A549 (cell line): ENCODE results near the gene NPIPB8. TPM values are rescaled to one million over a fixed set of nuclear protein-coding genes. Genes with fewer than 3 reads are reported as not detected.
"Not testable (repeated sequence)": the region's sequence is repeated elsewhere in the genome, so short reads cannot be mapped to it uniquely, and the experiment has no call there.

Experiments
- ATAC-seq, 2 experiments: fragments of 200-7000 bp in 1 of 2; fragments of >200 bp in 1 of 2; cut with Nextera tagmentation in 1 of 2; cut with Tn5 transposase in 1 of 2; 3 replicates each; pipeline versions ENCODE4 v1.8.0 to v1.9.1; 2018 to 2020; ENCODE audit warnings: mild to moderate bottlenecking in 1 of 2, moderate library complexity in 1 of 2
- CTCF ChIA-PET: fragments of 300-600 bp; sonication (Branson Sonifier 250); formaldehyde crosslinking; extraction: SDS; loops from one replicate; lab custom pipeline; 2021; ENCODE audit warnings: antibody characterized with exemption, inconsistent platforms; lab: Yijun Ruan, JAX
- POLR2A ChIA-PET: fragments of 350-600 bp; formaldehyde crosslinking; extraction: SDS; loops from one replicate; lab custom pipeline; 2021; ENCODE audit warnings: antibody characterized with exemption, inconsistent platforms; lab: Yijun Ruan, JAX
- DNase-seq, 2 experiments: peaks; one replicate each; pipeline versions ENCODE4 v3.0.0 to v3.0.0-alpha.2; 2011 to 2016; ENCODE audit warnings: low read depth in 1 of 2, low spot score in 1 of 2
- FAIRE-seq: peaks from 2 replicates; lab custom pipeline; 2011; peaks lifted over from hg19 to GRCh38; lab: Jason Lieb, UNC
- H3K27ac ChIP-seq, 2 experiments: fragments of >200 bp; sonication (Bioruptor Twin); formaldehyde crosslinking; 3 replicates each; pipeline ENCODE4 v1.5.1; 2016 to 2017
- H3K4me1 ChIP-seq: fragments of >200 bp; sonication (Bioruptor Twin); formaldehyde crosslinking; 3 replicates; pipeline ENCODE4 v1.6.1; 2016
- H3K4me2 ChIP-seq: fragments of >200 bp; sonication (Bioruptor Twin); formaldehyde crosslinking; 3 replicates; pipeline ENCODE4 v1.6.1; 2016
- H3K4me3 ChIP-seq: fragments of >200 bp; sonication (Bioruptor Twin); formaldehyde crosslinking; 3 replicates; pipeline ENCODE4 v1.5.1; 2016
- H3K9me3 ChIP-seq: fragments of >200 bp; sonication (Bioruptor Twin); formaldehyde crosslinking; 3 replicates; pipeline ENCODE4 v1.6.1; 2016
- CHD4 ChIP-seq: fragments of 200-600 bp; sonication (generic); IDR thresholded peaks from 2 replicates; pipeline ENCODE4 v1.6.1; 2016; ENCODE audit warnings: antibody characterized with exemption, mild to moderate bottlenecking, borderline replicate concordance
- FOXS1 ChIP-seq: fragments of 250-450 bp; sonication (Bioruptor Pico); IDR thresholded peaks from 2 replicates; pipeline ENCODE4 v1.5.0; 2020; ENCODE audit warnings: mild to moderate bottlenecking, moderate library complexity
- MAFK ChIP-seq: fragments of 450-650 bp; IDR thresholded peaks from 2 replicates; pipeline ENCODE4 v1.6.1; 2014; ENCODE audit not compliant: partially characterized antibody
- NFE2L2 ChIP-seq: fragments of 150-350 bp; conservative IDR thresholded peaks from 2 replicates; pipeline ENCODE4 v1.6.1; 2014; ENCODE audit warnings: low read length
- PHF8 ChIP-seq: fragments of 200-600 bp; sonication (generic); IDR thresholded peaks from 2 replicates; pipeline ENCODE4 v1.6.1; 2016; ENCODE audit warnings: low read depth, mild to moderate bottlenecking, antibody characterized with exemption, moderate library complexity, borderline replicate concordance
- RFX5 ChIP-seq: fragments of 450-650 bp; IDR thresholded peaks from 2 replicates; pipeline ENCODE4 v1.7.1; 2014; ENCODE audit warnings: antibody characterized with exemption, mild to moderate bottlenecking, moderate library complexity
- SMC3 ChIP-seq: fragments of >200 bp; sonication (Bioruptor Twin); formaldehyde crosslinking; IDR thresholded peaks from 3 replicates; pipeline ENCODE4 v1.6.1; 2018; ENCODE audit warnings: inconsistent platforms
- SREBF2 ChIP-seq: fragments of 450-650 bp; IDR thresholded peaks from 2 replicates; pipeline ENCODE4 v1.6.1; 2014; ENCODE audit warnings: mild to moderate bottlenecking, moderate library complexity
- ZFP36 ChIP-seq: fragments of 450-650 bp; IDR thresholded peaks from 2 replicates; pipeline ENCODE4 v1.6.1; 2014; ENCODE audit warnings: borderline replicate concordance; ENCODE audit not compliant: partially characterized antibody
- ZNF302 ChIP-seq: fragments of 250-450 bp; sonication (Bioruptor Pico); IDR thresholded peaks from 2 replicates; pipeline ENCODE4 v1.9.0; 2021; ENCODE audit warnings: inconsistent platforms, mild to moderate bottlenecking, moderate library complexity
- WGBS: methylation state at CpG from one replicate; pipeline ENCODE4 v1.1.6; 2017; ENCODE audit errors: missing lambda C conversion rate; 5-methylcytosine and 5-hydroxymethylcytosine counted together
- polyA plus RNA-seq, 4 experiments: library from polyadenylated mRNA; depleted of rRNA in 3 of 4; stranded (reverse); fragments of >200 nt; fragmentation: RNase III in 1 of 4; extraction: RNeasy Plus Mini Kit Qiagen cat#74134 plus additional on column Dnase treatment in 1 of 4; gene quantifications; 2 replicates in 3 of 4; 3 replicates in 1 of 4; pipeline ENCODE4 v1.2.3, GENCODE V29; 2011 to 2017
- TF ChIP-seq, protein P1 (sequence below): fragments of 200-600 bp; sonication (generic); IDR thresholded peaks from 2 replicates; pipeline ENCODE4 v1.6.1; 2016; ENCODE audit warnings: antibody characterized with exemption, mild to moderate bottlenecking, moderate library complexity

Gene NPIPB8
- polyA plus RNA-seq, 2 of the 4 experiments (the other 2 are of a cell fraction): 0.98 to 1.0 TPM

GRCh38 chr16:28607116-28607623 lies 30.7 kb upstream of the NPIPB8 start:
- DNase-seq (no peak), ATAC-seq (no peak), FAIRE-seq (no peak)
- Histone ChIP-seq H3K27ac (no peak overlapping the region), H3K4me2 (no peak overlapping the region), H3K4me1 (peaks cover 13% of the 10 kb centered on the region; the same call in 2 of the 3 replicates), H3K9me3 (no peaks in the 10 kb centered on the region), H3K4me3 (no peak overlapping the region)
- 95% methylated on average over 9 of the region's 9 CpGs for WGBS
- no peak for TF ChIP-seq SMC3
- no peak for TF ChIP-seq SREBF2
- no peak for TF ChIP-seq PHF8
- no peak for TF ChIP-seq RFX5
- TF ChIP-seq, protein P1, sequence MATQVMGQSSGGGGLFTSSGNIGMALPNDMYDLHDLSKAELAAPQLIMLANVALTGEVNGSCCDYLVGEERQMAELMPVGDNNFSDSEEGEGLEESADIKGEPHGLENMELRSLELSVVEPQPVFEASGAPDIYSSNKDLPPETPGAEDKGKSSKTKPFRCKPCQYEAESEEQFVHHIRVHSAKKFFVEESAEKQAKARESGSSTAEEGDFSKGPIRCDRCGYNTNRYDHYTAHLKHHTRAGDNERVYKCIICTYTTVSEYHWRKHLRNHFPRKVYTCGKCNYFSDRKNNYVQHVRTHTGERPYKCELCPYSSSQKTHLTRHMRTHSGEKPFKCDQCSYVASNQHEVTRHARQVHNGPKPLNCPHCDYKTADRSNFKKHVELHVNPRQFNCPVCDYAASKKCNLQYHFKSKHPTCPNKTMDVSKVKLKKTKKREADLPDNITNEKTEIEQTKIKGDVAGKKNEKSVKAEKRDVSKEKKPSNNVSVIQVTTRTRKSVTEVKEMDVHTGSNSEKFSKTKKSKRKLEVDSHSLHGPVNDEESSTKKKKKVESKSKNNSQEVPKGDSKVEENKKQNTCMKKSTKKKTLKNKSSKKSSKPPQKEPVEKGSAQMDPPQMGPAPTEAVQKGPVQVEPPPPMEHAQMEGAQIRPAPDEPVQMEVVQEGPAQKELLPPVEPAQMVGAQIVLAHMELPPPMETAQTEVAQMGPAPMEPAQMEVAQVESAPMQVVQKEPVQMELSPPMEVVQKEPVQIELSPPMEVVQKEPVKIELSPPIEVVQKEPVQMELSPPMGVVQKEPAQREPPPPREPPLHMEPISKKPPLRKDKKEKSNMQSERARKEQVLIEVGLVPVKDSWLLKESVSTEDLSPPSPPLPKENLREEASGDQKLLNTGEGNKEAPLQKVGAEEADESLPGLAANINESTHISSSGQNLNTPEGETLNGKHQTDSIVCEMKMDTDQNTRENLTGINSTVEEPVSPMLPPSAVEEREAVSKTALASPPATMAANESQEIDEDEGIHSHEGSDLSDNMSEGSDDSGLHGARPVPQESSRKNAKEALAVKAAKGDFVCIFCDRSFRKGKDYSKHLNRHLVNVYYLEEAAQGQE: no peak
- TF ChIP-seq FOXS1 (CRISPR knock-in tag): no peak
- no peak for TF ChIP-seq ZFP36
- no peak for TF ChIP-seq ZNF302 (CRISPR knock-in tag)
- no peak for TF ChIP-seq CHD4
- no peak for TF ChIP-seq NFE2L2
- ChIA-PET POLR2A (no interaction called here), CTCF (interaction anchor here (0.6 to 2.1 kb wide), 3 partner anchors 9 to 329 kb away, joined by 3 to 6 read pairs (median 3); no protein-coding TSS in a partner anchor)

- H3K4me1 ChIP-seq: peaks cover 13% of the 10 kb centered on the region; the same call in 2 of the 3 replicates
- POLR2A ChIA-PET, DNase-seq, H3K4me2 ChIP-seq, H3K9me3 ChIP-seq, ATAC-seq, H3K4me3 ChIP-seq, FAIRE-seq, H3K27ac ChIP-seq: not testable (repeated sequence)
- CTCF ChIA-PET: interaction anchor here (2.1 kb wide), 1 partner anchor 8 kb away, joined by 6 read pairs; no protein-coding TSS in a partner anchor
- 90% methylated on average over 10 of the region's 10 CpGs for WGBS
These were observed 30.0 kb upstream of the NPIPB8 start for GRCh38 chr16:28607681-28608495.

DNA sequence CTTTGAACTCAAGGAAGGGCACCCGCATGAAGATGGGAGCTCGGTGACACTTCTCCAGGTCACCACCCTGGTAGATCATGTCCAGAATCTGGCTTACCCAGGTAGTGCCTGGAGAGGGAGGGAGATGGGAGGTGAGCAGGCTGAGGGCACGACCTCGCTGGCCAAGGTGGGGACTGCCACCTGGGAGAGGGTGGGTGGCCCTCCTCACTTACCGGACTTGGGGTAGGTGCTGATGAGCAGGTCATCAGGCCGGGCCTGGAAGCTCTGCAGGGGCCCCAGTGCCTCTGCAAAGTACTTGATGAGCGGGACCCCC lies 29.4 kb upstream of the NPIPB8 start:
- DNase-seq, ATAC-seq, CTCF ChIA-PET, H3K9me3 ChIP-seq, FAIRE-seq, POLR2A ChIA-PET, H3K4me2 ChIP-seq, H3K4me3 ChIP-seq, H3K27ac ChIP-seq: not testable (repeated sequence)
- WGBS: 97% methylated on average over 6 of the region's 7 CpGs
- H3K4me1 ChIP-seq: peaks cover 13% of the 10 kb centered on the region; the same call in 2 of the 3 replicates

GRCh38 chr16:28608867-28609596 lies 28.8 kb upstream of the NPIPB8 start:
- POLR2A ChIA-PET, DNase-seq, H3K9me3 ChIP-seq, ATAC-seq, FAIRE-seq, H3K4me3 ChIP-seq: not testable (repeated sequence)
- WGBS: 85% methylated on average over 10 of the region's 11 CpGs
- CTCF ChIA-PET: interaction anchor here (0.8 to 1.2 kb wide), 3 partner anchors 22 to 331 kb away, joined by 3 to 7 read pairs (median 3); no protein-coding TSS in a partner anchor
- Histone ChIP-seq H3K27ac (peak overlapping the region; percentile 49 to 71; a peak in 5 of 6 replicates), H3K4me2 (peak overlapping the region; percentile 39; the same call in 1 of the 3 replicates), H3K4me1 (peaks cover 13% of the 10 kb centered on the region; the same call in 2 of the 3 replicates)
- 0 out of 2 replicates have a peak, but pooled peaks have one; percentile 39 for TF ChIP-seq NFE2L2
- peak; percentile 94 for TF ChIP-seq MAFK
